CD4-positive, alpha-beta T cell treated with Interleukin-4 for 4 hours (primary cell): Measurements from ENCODE around the gene PRDM16.

Experiments used
- DNase-seq: peaks from one replicate; pipeline ENCODE4 v3.0.0-alpha.2; 2020

The PRDM16 gene

GRCh38 chr1:3386205-3387002 is 317.4 kb downstream of the PRDM16 start:
- no peak for DNase-seq

- no peak for DNase-seq
These were observed 318.4 kb downstream of the PRDM16 start for GRCh38 chr1:3387401-3387800.

GRCh38 chr1:3389093-3389833 is 320.3 kb downstream of the PRDM16 start:
- DNase-seq = no peak

- no peak for DNase-seq
These were observed 321.3 kb downstream of the PRDM16 start for GRCh38 chr1:3390291-3390690.

GRCh38 chr1:3391711-3392110 is 322.7 kb downstream of the PRDM16 start:
- DNase-seq = no peak

- DNase-seq = no peak
These were observed 324.3 kb downstream of the PRDM16 start for GRCh38 chr1:3393024-3393986.

GRCh38 chr1:3393987-3394920 is 325.3 kb downstream of the PRDM16 start:
- DNase-seq = no peak

GRCh38 chr1:3396411-3396810 is 327.4 kb downstream of the PRDM16 start:
- DNase-seq = no peak

- DNase-seq = no peak
These were observed 328.3 kb downstream of the PRDM16 start for GRCh38 chr1:3397311-3397710.

GRCh38 chr1:3398396-3399140 is 329.6 kb downstream of the PRDM16 start:
- no peak for DNase-seq

GRCh38 chr1:3399732-3400131 is 330.7 kb downstream of the PRDM16 start:
- DNase-seq = no peak

- DNase-seq = no peak
These were observed 332.7 kb downstream of the PRDM16 start for GRCh38 chr1:3401585-3402257.

GRCh38 chr1:3402258-3403010 is 333.4 kb downstream of the PRDM16 start:
- no peak for DNase-seq

GRCh38 chr1:3403011-3403345 is 334.0 kb downstream of the PRDM16 start:
- DNase-seq = no peak

- no peak for DNase-seq
These were observed 334.6 kb downstream of the PRDM16 start for GRCh38 chr1:3403388-3404231.

- DNase-seq = no peak
These were observed 335.3 kb downstream of the PRDM16 start for GRCh38 chr1:3404301-3404700.

- DNase-seq = no peak
These were observed 335.8 kb downstream of the PRDM16 start for GRCh38 chr1:3404801-3405200.

- no peak for DNase-seq
These were observed 336.5 kb downstream of the PRDM16 start for GRCh38 chr1:3405491-3405890.
